B cell (primary cell): Measurements from ENCODE around the gene DYRK4. TPM values are rescaled to one million over a fixed set of nuclear protein-coding genes. Genes with fewer than 3 reads are reported as not detected.

ENCODE experiments used
- ATAC-seq: fragments of 200-7000 bp; cut with Tn5 transposase; one replicate; pipeline ENCODE4 v1.10.0; 2021; ENCODE audit warnings: low read depth, mild to moderate bottlenecking, moderate number of reproducible peaks, moderate library complexity
- CTCF ChIA-PET: fragments of 350-600 bp; sonication (Branson Sonifier 250); formaldehyde crosslinking; loops from one replicate; lab custom pipeline; 2021; ENCODE audit warnings: antibody characterized with exemption, inconsistent platforms; lab: Charles Lee
- POLR2A ChIA-PET: fragments of 350-600 bp; sonication (Branson Sonifier 250); formaldehyde crosslinking; loops from one replicate; lab custom pipeline; 2021; ENCODE audit warnings: antibody characterized with exemption; lab: Charles Lee
- DNase-seq: peaks from one replicate; pipeline ENCODE4 v3.0.0; 2013
- H2AFZ ChIP-seq: 2 replicates; pipeline ENCODE4 v1.6.1; 2012; ENCODE audit warnings: mild to moderate bottlenecking, low read depth, low read length; ENCODE audit not compliant: insufficient read depth, poor library complexity, severe bottlenecking
- H3K27ac ChIP-seq, 2 donors: 1 replicate in 1 of 2; 2 replicates in 1 of 2; pipeline ENCODE4 v1.5.1; 2012 to 2013; ENCODE audit warnings: low read length in 2 of 2, mild to moderate bottlenecking in 2 of 2, moderate library complexity in 1 of 2
- H3K27me3 ChIP-seq, 4 experiments: fragments of 200-600 bp in 1 of 4; sonication (generic) in 1 of 4; replicated peaks in 1 of 4; 1 replicate in 2 of 4; 2 replicates in 2 of 4; pipeline versions ENCODE4 v1.6.1 to v1.7.0; 2013 to 2016; ENCODE audit warnings: low read length in 3 of 4, mild to moderate bottlenecking in 2 of 4, mixed read lengths in 1 of 4, moderate library complexity in 1 of 4; ENCODE audit not compliant: insufficient read depth in 4 of 4, control insufficient read depth in 3 of 4; ENCODE audit errors: control extremely low read depth in 1 of 4
- H3K36me3 ChIP-seq, 2 experiments: replicated peaks in 1 of 2; 1 replicate in 1 of 2; 2 replicates in 1 of 2; pipeline versions ENCODE4 v1.6.1 to v1.7.1; 2013; ENCODE audit warnings: low read length in 1 of 2; ENCODE audit not compliant: insufficient read depth in 2 of 2, control insufficient read depth in 1 of 2; ENCODE audit errors: control extremely low read depth in 1 of 2, extremely low read depth in 1 of 2
- H3K4me1 ChIP-seq, 2 donors: fragments of 200-600 bp in 1 of 2; sonication (generic) in 1 of 2; 1 replicate in 1 of 2; 2 replicates in 1 of 2; pipeline versions ENCODE4 v1.5.1 to v1.6.1; 2013 to 2017; ENCODE audit warnings: low read length in 2 of 2; ENCODE audit not compliant: control insufficient read depth in 2 of 2, insufficient read depth in 2 of 2
- H3K4me2 ChIP-seq: replicated peaks from 2 replicates; pipeline ENCODE3; 2012; ENCODE audit warnings: mild to moderate bottlenecking, low read depth, low read length; ENCODE audit not compliant: poor library complexity, severe bottlenecking
- H3K4me3 ChIP-seq, 5 experiments: fragments of 200-600 bp in 1 of 5; sonication (generic) in 1 of 5; 1 replicate in 3 of 5; 2 replicates in 2 of 5; pipeline versions ENCODE4 v1.5.1 to v1.7.0; 2011 to 2016; ENCODE audit warnings: low read length in 4 of 5, mild to moderate bottlenecking in 4 of 5, low read depth in 2 of 5, control low read depth in 1 of 5, moderate library complexity in 1 of 5; ENCODE audit not compliant: insufficient read depth in 1 of 5; ENCODE audit errors: control extremely low read depth in 1 of 5, extremely low read depth in 1 of 5
- H3K79me2 ChIP-seq: fragments of 200-600 bp; sonication (generic); one replicate; pipeline ENCODE4 v1.6.0; 2016; ENCODE audit warnings: low read length; ENCODE audit not compliant: control insufficient read depth, insufficient read depth
- H3K9ac ChIP-seq: fragments of 200-600 bp; sonication (generic); 2 replicates; pipeline ENCODE4 v1.6.1; 2017; ENCODE audit warnings: mild to moderate bottlenecking, low read length, moderate library complexity
- H3K9me3 ChIP-seq, 3 donors: one replicate each; pipeline versions ENCODE4 v1.6.1 to v1.7.1; 2013; ENCODE audit warnings: low read length in 2 of 3; ENCODE audit not compliant: control insufficient read depth in 2 of 3, insufficient read depth in 1 of 3; ENCODE audit errors: control extremely low read depth in 1 of 3
- H4K20me1 ChIP-seq: 2 replicates; pipeline ENCODE4 v1.6.0; 2012; ENCODE audit warnings: mild to moderate bottlenecking, low read length; ENCODE audit not compliant: insufficient read depth, control insufficient read depth, poor library complexity, severe bottlenecking
- H3K27ac Mint-ChIP-seq: one replicate; pipeline ENCODE4 v1.8.0; 2021; ENCODE audit warnings: mixed read lengths
- H3K27me3 Mint-ChIP-seq: one replicate; pipeline ENCODE4 v1.8.0; 2021; ENCODE audit warnings: mixed read lengths
- H3K4me1 Mint-ChIP-seq: one replicate; pipeline ENCODE4 v1.8.0; 2021; ENCODE audit warnings: mixed read lengths
- H3K4me3 Mint-ChIP-seq: one replicate; pipeline ENCODE4 v1.8.0; 2021; ENCODE audit warnings: mixed read lengths
- H3K9me3 Mint-ChIP-seq: one replicate; pipeline ENCODE4 v1.8.0; 2022; ENCODE audit warnings: mixed read lengths; ENCODE audit not compliant: insufficient read depth
- EZH2 ChIP-seq: IDR thresholded peaks from 2 replicates; pipeline ENCODE4 v1.6.1; 2012; ENCODE audit warnings: borderline replicate concordance, low read depth, mild to moderate bottlenecking, moderate library complexity, low read length; ENCODE audit not compliant: insufficient read depth, poor library complexity, severe bottlenecking
- WGBS: methylation state at CpG from one replicate; pipeline ENCODE4 v1.1.5; 2013; ENCODE audit warnings: missing lambda C conversion rate; ENCODE audit not compliant: insufficient coverage; 5-methylcytosine and 5-hydroxymethylcytosine counted together
- intact Hi-C: fragments of 100-400 bp; cut with micrococcal nuclease; formaldehyde crosslinking; loops from one replicate; pipeline ENCODE4 v1.10.0; 2022
- polyA plus RNA-seq: library from polyadenylated mRNA; depleted of rRNA; stranded (reverse); fragments of >200 nt; gene quantifications from 2 replicates; pipeline ENCODE4 v1.2.3, GENCODE V29; 2012
- total RNA-seq, 2 donors: library from RNA; stranded (reverse); fragments of 120-200 nt in 1 of 2; gene quantifications; 1 replicate in 1 of 2; 2 replicates in 1 of 2; pipeline versions ENCODE4 v1.2.3 to v1.2.4, GENCODE V29; 2013 to 2022
- TF ChIP-seq, protein P1 (sequence below): fragments of 200-600 bp; IDR thresholded peaks from one replicate; pipeline ENCODE4 v1.8.0; 2022; ENCODE audit warnings: antibody characterized with exemption, mild to moderate bottlenecking

Gene DYRK4
- total and polyA plus RNA-seq, 2 donors (not counting 1 experiment from before 2014, with no cell fraction given), result 41.3 to 63.3 TPM

DNA sequence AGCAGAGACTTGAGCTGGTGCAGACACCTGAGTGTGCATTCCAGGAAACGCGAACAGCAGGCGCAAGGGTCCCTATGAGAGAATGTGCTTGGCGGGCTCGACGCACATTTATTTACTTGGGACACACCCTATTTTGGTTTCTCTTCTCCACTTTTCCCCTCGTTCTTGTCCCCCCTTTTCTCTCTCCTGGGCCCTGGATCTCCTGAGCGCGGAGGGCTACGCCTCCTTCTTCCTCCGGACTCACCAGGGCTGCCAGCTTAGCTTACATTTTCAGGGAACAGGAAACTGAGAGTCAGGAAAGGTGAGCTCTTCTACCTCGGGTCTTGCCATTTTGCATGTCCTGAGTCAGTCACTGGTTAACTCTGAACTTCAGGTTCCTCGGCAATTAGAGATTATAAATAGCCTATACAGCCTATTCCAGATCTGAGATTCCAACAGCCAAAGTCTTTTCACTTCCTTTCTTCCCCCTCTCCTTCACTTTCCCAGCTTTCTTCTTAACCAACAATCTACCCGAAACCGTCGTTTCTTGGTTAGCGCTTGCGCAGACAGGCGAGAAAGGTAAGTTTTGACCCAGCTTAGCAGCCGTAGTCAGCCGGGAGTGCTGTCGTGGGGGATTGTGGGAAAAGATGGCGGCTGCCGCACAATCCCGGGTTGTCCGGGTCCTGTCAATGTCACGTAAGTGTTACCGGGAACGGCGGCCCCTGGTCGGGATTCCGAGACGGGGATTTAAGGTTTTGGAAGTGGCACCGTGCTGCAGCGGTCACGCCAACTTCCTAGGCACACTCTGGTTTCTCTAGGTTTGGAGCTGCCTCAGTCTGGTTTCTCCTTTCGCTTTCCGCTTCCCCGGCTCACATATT is 86.7 kb downstream of the DYRK4 start, which contains the start of the genes AKAP3 and NDUFA9:
AKAP3 (minus strand) TSS at position 551 of the 857 bp plus-strand sequence. CDS start 10,855 bp downstream, outside the sequence.
NDUFA9 (plus strand) TSS at position 614 of the 857 bp plus-strand sequence; CDS start at position 627, 13 bp downstream.
- 1% methylated on average over 35 of the region's 39 CpGs for WGBS
- H3K27me3 ChIP-seq, result no peaks in the 10 kb centered on the region
- H3K27ac ChIP-seq, result peak within 1 kb of the TSS; percentile 62 to 83
- intact Hi-C loops, result loop anchor here (1.0 to 5.0 kb wide), 4 partner anchors 44 to 179 kb away; partner anchors contain the start of gene RAD51AP1
- DNase-seq (peak; percentile 89), ATAC-seq (peak; percentile 97)
- no peaks in the 10 kb centered on the region for H3K9me3 ChIP-seq
- TF ChIP-seq EZH2, result no peak
- TF ChIP-seq, protein P1, sequence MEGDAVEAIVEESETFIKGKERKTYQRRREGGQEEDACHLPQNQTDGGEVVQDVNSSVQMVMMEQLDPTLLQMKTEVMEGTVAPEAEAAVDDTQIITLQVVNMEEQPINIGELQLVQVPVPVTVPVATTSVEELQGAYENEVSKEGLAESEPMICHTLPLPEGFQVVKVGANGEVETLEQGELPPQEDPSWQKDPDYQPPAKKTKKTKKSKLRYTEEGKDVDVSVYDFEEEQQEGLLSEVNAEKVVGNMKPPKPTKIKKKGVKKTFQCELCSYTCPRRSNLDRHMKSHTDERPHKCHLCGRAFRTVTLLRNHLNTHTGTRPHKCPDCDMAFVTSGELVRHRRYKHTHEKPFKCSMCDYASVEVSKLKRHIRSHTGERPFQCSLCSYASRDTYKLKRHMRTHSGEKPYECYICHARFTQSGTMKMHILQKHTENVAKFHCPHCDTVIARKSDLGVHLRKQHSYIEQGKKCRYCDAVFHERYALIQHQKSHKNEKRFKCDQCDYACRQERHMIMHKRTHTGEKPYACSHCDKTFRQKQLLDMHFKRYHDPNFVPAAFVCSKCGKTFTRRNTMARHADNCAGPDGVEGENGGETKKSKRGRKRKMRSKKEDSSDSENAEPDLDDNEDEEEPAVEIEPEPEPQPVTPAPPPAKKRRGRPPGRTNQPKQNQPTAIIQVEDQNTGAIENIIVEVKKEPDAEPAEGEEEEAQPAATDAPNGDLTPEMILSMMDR, result no peak
- H2AFZ ChIP-seq, result peak within 1 kb of the TSS; percentile 91
- Mint-ChIP-seq H3K4me1 (peaks cover 52% of the 10 kb centered on the region), H3K27me3 (no peaks in the 10 kb centered on the region), H3K27ac (peak within 1 kb of the TSS; percentile 86), H3K9me3 (no peaks in the 10 kb centered on the region), H3K4me3 (peak within 1 kb of the TSS; percentile 91)
- CTCF ChIA-PET, result interaction anchor here (0.9 to 2.2 kb wide), 4 partner anchors 20 to 122 kb away, joined by 3 to 12 read pairs (median 4); no protein-coding TSS in a partner anchor
- H4K20me1 ChIP-seq, result peaks cover 10% of the 10 kb centered on the region
- H3K4me1 ChIP-seq, result peaks cover 20 to 22% of the 10 kb centered on the region in 2 donors
- H3K4me3 ChIP-seq, result peak within 1 kb of the TSS; percentile 83 to 97 (median 90)
- H3K4me2 ChIP-seq, result peak within 1 kb of the TSS; percentile 85
- peaks cover 41% of the 10 kb centered on the region for H3K79me2 ChIP-seq
- peaks cover 3 to 6% of the 10 kb centered on the region in 2 experiments for H3K36me3 ChIP-seq
- POLR2A ChIA-PET, result interaction anchor here (0.7 kb wide), 1 partner anchor 170 kb away, joined by 9 read pairs; no protein-coding TSS in a partner anchor
- peak within 1 kb of the TSS; percentile 90 for H3K9ac ChIP-seq
